Hematopoietic multipotent progenitor cell treated with erythropoietin and hydrocortisone succinate and interleukin-3 and kit ligand, for 4 days (in vitro differentiated cells): Measurements from ENCODE around the gene PRKCH.

ENCODE experiments used
- DNase-seq: peaks from one replicate; pipeline ENCODE4 v3.0.0-alpha.2; 2015

Gene PRKCH

DNA sequence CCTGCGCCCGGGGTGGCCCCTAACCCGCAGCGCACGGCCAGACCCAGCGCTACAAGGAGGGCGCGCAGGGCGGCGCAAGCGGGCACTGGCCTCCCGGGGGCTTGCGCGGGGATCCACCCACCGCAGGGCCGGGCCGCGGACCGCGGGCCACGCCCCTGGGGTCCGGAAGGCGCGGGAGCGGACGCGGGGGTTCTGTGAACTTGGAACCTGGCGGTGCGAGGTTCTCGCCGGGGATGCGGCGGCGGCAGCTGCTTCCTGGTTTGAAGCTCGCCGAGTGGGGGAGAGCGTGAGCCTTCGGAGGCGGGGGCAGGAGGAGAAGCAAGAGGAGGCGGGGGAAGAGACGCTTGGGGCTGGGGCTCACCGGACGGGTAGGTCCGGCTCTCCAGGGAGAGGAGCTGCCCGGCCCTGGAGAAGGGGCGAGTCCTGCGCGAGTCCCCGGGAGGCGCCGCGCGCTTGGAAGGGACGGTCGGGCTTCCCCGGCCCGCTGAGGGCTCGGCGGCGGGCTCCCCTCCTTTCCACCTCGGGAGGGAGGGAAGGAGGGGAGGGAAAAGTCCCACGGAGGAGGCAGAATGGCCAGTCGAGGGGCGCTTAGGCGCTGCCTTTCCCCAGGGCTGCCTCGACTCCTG lies at the start of gene PRKCH:
PRKCH (plus strand) TSS at position 195 of the 626 bp plus-strand sequence. CDS start 523 bp downstream, outside the sequence.
- peak; percentile 90 for DNase-seq

DNA sequence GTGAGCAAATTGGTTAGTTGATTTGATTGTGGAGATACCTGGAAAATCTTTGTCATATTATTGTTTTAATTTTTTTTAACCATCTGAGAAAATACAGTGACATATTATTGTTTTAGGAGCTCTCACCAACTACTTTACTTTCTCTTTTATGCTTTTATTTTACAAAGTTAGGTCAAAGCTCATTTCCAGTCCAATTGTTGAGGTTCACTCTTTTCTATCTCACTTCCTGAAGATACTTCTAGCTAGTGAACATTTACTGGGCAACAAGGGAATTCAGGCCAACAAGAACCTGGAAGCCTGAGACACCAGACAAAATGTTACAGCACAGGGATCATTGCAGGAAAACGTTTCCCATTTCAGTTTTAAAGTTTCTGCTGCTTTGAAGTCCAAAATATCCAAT lies 44.1 kb upstream of the PRKCH start:
- no peak for DNase-seq

DNA sequence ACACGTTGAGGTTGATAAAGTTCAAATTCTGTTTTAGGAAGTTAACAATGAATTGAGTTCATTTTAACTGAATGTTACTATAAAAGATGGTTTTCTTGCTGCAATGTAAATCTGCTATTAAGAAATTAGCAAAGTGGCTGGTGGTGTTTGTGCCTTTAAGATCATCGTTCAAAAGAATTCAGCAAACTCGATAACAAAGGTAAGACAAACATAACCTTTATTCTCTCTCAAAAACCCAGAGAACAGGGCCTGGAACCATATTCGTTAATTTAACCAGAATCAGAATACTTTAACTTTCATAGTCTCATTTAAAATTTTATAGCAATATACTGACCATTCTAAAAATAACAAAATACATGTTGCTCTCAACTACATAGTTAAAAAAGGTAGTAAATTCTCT lies 43.6 kb upstream of the PRKCH start:
- no peak for DNase-seq

DNA sequence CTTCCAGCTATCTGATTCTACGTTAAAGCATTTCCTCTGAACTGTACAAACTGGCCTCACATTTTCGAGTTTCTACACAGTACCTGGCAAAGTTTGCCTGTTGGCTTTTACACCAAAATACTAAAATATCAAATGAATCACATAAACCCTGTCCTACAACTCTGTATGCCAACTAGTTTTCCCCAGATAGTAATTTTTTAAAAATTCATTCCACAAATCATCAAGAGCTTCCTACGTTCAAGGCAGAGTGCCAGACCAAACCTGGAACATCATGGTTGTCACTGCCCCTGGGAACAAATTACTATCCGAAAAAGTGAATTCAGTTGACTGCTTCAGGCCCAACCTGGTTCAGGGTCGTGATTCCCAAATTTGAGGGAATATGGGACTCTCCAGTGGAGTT lies 42.3 kb upstream of the PRKCH start:
- DNase-seq: no peak

DNA sequence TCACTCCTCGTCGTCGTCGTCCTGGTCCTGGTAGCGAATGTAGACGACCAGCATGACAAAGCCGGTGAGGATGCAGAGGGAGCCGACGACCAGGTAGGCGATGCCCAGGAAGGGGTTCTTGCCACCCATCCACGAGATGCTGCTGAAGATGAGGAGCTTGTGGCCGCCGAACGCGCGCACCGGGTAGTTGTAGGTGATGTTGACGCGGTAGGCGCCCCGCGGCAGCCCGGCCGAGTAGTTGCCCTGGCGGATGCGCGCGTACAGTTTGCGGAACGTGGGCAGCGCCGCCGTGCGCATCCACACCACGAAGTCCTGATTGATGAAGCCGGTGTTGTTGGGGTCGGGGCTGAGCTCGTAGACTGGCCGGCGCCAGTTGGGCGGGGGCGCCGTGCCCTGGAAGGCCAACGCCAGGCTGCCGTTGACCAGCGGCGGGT lies 41.3 kb upstream of the PRKCH start:
- DNase-seq: no peak

DNA sequence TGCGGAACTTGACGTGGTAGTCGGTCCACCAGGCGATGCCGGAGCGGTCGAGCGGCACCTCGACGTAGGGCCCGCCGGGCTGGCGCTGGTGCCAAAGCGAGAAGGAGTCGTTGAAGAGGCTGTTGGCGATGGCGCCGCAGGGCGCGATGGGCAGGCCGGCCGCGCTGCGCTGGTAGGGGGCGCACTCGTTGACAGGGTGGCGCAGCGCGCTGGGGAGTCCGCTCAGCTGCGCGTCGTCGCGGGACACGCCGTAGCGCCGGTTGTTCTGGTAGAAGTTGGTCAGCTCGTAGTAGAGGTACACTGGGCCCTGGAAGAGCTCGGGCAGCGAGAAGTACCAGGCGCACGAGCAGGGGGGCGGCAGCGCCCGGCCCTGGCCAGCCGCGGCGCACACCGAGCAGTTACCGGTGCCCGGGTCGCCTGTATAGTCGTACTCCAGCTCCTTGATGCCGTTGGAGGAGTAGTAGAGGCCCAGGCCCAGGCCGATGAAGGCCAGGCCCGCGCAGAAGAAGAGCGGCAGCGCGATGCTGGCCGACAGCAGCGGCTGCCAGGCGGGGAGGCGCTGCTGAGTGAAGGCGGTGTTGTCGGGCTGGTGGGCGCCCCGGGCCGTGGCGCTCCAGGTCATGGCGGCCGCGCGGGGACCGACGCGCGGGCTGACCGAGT lies 40.7 kb upstream of the PRKCH start:
- peak; percentile 75 for DNase-seq

DNA sequence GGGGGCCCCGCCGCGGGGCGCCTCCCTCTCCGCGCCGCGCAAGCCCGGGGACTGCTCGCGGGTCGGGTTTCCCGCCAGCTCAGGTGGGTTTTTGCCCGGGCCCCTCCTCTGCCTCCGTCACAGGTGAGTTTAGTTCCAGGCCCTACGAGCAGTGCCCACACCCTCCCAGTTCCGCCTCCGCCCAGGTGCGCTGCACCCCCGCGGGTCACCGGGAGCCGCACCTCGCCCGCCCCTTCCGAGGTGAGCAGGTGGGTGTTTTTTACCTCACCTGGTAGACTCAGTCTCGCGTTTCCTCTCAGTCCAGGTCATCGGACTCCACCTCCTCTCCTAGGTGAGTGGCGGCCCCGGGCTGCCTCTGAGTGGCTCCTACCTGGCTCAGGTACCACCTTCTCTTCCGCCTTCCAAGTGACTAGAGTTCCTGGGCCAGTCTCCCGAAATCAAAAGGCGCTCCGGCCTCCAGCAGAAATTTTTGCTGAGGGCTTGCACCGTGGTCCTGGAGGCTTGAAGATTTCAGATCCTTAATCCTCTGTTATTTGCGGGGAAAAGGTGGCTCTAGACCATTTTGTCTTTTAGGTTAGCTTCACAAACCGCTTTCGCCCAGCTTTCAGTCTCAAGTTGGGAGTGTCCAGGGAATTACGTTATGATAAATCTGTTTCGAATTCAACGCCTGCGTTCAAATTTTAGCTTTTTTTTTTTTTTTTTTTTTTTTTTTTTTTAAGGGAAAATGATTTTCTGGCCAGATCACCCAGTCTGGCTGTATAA lies 40.0 kb upstream of the PRKCH start, which contains the start of gene TMEM30B:
TMEM30B (minus strand) TSS at position 153 of the 762 bp plus-strand sequence. CDS start 191 bp downstream, outside the sequence.
- no peak for DNase-seq

DNA sequence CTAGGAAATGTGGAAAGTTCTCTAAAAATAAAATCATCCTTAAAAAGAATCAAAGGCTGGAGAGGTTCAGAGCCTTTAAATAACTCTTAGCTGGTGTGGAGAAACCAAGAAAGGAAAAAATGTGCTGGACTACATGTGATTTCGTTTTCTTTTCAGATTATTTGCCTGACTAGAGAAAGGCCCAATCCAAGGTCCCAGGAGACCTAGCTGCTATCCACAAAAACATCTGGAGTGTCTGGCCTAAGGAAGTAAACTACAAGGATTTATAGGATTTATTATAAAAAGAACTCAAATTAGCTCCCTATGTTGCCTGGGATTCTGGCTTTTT lies 39.5 kb upstream of the PRKCH start:
- DNase-seq: no peak

DNA sequence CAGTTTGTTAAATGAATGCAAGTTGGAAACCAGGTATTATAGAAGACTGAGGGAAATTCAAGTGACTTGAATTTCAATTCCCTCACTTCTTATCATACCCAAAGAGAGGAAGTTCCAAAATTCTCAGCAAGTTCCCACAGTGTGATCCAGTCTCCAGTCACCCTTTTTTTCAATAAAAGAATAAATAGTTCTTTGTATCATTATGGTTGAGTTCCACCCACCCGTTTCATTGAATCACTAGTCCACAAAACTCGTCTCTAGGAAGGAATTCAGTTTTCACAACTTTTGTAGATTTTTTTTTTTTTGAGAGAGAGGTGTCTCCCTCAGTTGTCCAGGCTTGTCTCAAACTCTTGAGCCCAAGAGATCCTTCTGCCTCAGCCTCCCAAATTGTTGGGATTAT lies 38.6 kb upstream of the PRKCH start:
- no peak for DNase-seq

DNA sequence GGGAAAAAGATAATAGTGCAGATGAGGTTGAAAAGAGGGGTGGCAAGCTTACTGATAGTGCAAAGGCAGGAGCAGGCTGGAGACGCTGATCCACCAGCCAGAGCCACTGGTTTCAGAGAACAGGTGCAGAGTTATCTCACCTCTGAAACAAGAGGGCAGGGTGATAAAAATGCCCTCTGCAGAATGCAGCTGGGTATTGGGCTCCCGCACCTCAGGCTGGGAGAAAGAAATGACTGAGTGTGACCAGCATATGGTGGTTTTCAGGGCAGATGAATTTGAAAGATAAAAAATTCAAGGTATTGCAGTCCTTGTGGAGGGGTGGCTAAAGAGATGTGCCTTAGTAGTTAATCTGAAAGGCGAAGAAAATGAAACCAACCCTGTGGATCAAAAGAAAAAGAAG lies 37.4 kb upstream of the PRKCH start:
- peak; percentile 28 for DNase-seq

DNA sequence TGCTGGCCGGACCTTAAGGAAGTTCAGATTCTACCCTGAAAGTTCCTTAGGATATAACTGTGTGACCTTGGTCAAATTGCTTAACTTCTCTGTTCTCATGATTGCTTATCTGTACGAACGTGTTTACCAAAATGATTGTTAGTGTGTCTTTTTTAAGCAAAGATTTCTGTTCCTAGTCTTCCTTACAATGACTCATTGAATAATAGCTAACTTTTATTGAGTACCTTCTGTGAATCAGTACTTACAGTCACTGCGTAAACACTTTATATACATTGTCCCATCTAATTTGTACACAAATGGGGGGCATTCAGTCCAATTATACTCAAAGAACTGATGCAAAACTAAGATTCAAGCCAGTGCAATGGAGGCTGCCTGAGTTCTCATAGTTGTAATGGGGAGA lies 36.0 kb upstream of the PRKCH start:
- DNase-seq: no peak

DNA sequence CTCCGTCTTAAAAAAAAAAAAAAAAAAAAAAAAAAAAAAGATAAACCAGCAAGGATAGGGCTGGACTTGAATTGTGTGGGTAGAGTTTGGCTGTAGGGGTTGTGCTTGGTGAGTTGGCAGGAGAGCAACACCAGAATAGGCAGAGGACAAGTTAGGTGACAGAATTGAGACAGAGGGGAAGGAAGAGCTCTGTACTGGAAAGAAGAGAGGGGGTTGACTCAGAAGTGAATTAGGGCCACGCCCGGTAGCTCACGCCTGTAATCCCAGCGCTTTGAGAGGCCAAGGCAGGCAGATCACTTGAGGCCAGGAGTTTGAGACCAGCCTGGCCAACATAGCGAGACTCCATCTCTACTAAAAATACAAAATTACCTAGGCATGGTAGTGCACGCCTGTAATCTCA lies 34.2 kb upstream of the PRKCH start:
- DNase-seq: no peak

DNA sequence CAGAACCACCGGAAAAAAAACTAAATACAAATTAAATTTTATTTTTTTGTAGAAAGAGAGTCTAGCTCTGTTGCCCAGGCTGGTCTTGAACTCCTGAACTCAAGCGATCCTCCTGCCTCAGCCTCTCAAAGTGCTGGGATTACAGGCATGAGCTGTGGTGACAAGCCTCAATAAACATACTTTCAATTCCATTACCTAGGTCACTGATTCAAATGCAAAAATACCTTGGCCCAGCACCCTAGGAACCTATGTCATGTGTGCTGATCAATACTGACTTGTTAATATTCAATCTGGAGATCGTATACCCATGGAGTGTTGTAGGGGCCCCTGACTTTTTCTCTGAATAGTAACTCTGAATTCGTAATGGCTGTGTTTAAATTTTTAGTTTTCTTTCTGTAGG lies 33.2 kb upstream of the PRKCH start:
- DNase-seq: no peak

DNA sequence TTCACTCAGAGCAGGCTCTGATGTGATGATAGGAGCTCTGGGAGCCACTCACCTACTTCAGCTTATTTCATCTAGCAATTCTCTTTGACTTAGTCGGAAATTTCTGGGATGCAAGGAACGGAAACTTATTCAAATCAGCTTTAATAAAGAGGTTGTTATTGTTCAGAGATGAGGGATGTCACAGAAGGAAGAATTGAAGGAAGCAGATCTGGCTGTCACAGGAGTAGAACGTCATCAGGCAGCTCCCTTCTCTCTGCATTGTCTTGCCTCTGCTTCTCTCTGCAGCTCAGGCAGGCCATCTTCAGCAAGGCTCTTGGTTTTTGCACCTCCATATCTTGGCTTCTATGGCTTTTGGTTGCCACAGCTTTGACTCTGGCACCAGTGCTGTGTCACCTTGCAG lies 32.7 kb upstream of the PRKCH start:
- no peak for DNase-seq

DNA sequence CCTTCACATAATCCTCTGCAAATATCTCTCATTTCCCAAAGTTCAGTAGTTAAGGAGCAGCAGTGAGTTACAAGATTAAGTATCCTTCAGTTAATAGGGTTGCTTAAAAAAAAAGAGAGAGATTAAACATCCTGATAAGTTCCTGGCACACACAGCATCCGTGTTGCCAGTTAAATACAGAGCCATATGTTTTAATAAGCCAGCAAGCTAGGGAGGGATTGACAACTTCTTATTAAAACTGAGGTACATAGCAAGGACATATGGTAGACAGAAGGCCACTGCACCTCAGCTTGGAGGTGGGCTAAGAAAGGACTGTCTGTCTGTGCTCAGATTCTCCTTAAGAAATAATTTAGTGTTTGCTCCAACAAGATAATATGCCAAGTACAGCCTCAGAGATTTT lies 30.7 kb upstream of the PRKCH start:
- no peak for DNase-seq

DNA sequence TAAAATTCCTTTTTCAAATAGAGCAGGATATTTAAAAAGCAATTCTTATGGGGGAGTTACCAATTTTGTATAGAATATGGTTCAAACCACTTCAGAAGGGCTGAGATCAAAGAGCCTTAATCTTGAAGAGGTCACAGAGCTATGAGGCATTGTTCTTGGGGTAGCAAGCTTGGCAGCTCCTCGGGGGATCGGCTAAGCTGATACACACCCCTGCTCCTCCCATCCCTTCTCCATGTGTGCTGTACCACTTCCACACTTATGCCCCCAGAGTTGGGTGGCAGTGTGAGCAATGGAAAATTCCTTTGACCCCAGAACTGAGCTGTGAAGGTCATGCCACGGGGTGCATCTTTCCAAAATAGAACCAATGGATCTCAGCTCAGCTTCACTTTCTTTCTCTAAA lies 25.2 kb upstream of the PRKCH start:
- DNase-seq: no peak

DNA sequence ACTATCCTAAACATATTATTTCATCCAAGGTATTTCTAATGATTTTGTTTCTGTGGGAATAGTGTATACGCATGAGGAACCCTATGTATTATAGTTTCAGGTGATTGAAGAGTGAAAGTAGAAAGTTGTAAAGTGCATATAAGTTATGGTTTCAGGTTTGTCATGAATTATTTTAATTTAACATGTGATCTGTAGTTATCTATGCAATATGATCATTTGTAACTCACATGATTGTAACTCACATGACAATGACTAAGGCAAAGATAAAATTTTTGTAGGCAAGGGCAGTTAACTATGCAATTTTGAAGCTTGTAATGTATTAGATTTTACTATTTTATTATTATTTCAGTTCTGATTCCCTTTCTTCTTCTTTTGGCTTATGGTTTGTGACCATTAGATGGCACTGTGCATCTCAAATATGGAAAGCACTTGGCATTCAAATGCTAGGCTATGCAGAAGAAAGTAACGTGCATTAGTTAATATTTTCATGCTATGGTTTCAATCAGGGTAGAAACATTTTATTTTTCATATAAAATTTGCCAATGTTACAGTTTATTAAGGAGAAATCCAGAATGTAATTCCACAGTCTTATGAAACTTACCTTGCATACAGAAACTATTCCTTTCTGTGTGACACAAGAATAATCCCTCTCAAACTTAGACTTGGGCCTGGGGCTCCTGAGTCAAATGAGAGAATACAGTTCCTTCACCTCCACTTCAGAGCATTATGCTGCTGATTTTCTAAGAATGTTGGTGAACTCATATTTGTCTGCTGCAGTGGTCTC lies 24.5 kb upstream of the PRKCH start:
- DNase-seq: peak; percentile 78

DNA sequence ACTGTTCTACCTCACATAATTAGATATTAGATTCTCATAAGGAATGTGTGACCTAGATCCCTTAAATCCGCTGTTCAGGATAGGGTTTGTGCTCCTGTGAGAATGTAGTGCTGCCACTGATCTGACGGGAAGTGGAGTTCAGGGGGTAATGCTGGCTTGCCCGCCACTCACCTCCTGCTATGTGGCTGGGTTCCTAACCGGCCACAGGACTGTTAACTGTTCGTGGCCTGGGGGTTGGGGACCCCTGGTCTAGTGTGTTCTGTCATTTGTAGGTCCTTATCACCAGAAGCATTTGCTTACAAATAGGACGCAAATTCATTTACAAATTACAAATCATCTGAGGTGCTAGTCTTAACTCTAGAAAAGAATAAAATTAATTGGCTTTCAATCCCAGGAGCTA lies 23.8 kb upstream of the PRKCH start:
- DNase-seq: no peak

DNA sequence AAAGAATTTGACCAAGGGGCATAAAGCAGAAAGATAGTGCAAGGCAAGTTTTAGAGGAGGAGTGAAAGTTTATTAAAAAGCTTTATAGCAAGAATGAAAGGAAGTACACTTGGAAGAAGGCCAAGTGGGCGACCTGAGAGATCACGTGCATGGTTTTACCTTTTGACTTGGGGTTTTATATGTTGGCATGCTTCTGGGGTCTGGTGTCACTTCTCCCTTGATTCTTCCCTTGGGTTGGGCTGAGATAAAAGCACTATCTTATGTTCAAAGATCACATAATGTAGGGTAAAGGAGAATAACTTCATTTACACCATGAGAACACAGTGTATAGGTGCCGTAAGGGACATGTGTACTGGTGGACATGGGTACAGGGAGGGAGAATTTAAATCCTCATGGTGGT lies 22.6 kb upstream of the PRKCH start:
- no peak for DNase-seq

DNA sequence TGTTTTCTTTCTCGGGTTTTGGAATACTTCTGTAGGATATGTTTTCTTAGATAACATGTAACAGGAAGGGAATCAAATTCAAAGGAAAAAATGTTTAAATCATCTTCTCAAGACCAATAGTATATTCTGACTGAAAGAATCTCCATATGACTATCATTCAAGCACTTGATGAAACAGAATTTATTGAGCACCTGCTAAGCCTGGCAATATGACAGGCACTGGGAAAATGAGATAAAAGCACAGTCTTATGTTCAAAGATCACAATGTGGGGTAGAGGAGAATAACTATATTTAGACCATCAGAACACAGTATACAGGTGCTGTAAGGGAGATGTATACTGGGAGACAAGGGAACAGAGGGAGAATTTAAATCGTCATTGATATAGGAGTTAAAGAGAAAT lies 21.2 kb upstream of the PRKCH start:
- DNase-seq: no peak

DNA sequence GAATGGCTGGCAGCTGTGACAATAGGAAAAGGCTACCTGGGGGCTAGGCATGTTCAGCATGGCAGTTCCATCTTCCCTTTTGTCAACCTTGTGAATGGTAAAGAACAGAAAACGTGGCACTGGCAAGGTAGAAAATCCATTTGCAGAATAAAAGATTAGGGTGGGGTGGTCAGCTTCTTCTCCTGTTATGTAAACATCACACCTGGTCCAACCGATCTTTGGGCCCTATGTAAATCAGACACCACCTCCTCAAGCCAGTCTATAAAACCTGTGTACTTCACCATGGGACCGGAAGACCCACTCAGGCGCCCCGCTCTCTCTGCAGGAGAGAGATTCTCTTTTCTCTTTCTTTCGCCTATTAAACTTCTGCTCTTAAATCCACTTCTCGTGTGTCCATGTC lies 20.6 kb upstream of the PRKCH start:
- no peak for DNase-seq

DNA sequence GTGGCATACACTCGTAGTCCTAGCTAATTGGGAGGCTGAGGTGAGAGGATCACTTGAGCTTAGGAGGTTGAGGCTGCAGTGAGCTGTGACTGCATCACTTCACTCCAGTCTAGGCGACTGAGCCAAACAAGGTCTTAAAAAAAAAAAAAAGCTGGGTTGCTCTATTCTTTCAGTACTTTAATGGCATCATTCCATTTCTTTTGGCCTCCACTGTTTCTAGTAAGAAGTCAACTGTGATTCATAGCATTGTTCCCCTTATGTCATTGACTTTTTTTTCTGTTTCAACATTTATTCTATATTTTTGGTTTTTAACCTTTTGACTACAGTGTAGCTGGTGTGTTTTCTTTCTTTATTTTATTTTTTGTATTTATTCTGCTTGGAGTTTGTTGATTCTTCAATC lies 16.7 kb upstream of the PRKCH start:
- DNase-seq: no peak

DNA sequence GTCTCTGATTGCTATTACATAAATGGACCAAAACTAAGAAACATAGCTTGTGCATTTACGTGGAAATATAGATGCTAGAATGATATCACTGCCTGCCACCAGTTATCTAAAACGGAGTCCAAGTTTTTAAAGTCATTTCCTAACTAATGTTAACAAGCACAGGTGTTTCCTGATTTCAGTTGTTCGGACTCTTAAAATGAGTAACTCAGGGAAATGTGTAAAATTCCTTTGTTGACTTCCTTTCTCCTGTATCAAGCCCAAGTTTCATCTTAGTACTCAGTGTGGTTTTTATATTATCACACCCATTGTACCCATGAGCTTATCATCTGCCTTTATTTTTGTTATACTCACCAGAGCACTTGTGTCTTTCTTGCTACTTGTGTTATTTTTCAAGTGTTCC lies 13.2 kb upstream of the PRKCH start:
- peak; percentile 49 for DNase-seq
